ENCODE measurements around the gene PHF23.

GRCh38 chr17:7280519-7281073 is 41.3 kb upstream of the PHF23 start:
- TF ChIP-seq CTCF (conservative IDR thresholded peaks at IDR 0.05 in 1 of 2, IDR thresholded peaks at IDR 0.05 in 1 of 2; ENCODE audit: low read depth in 1 of 2, low read length in 2 of 2), result peak; percentile 80 to 96
- TF ChIP-seq EZH2 (IDR thresholded peaks at IDR 0.05; ENCODE audit: low read length, missing control alignments), result no peak
